HG03575 (cell line): Measurements from ENCODE around the gene ZSWIM5.
"Not testable (repeated sequence)": the region's sequence is repeated elsewhere in the genome, so short reads cannot be mapped to it uniquely, and the experiment has no call there.

ENCODE experiments used
- ATAC-seq: cut with Tn5 transposase; IDR thresholded peaks from one replicate; pipeline ENCODE4 v1.9.1; 2021; ENCODE audit not compliant: unreplicated experiment, insufficient number of reproducible peaks, low FRiP score; ENCODE audit errors: extremely low read depth

ZSWIM5 gene

DNA sequence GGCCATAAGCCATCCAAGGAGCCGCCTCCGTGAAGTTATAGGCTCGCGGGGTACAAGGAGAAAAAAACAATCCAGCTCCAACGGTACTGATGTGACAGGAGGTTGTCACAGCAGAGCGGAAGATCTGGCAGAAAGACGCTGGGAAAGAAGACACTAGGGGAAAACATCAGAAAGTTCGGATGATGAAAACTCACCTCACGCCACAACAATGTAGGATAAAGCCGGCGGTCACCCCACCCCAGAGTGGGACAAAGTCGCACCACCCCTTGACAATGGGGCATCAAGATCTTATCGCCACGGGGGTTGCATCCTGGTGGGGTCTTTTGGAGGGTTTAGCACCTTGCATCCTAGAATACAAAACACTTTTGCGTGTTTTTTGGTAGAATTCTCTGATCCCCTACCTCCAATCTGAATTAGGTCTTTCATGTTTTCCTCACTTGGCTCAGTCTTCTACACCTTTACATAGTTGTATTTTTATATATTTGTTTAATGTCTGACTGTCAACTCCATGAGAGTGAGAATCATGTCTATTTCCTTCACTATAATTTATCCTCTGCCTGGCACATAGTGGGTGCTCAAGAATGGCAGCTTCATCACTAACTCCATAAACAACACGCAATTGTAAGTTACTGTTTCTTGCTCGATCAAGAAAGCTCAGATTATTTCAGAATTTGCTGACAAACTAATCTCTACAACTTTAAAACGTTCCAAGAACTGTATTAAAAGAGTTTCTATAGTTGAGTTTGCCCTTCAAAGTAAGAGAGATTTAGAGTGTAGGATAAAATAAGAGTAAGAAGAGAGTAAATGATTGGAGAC, 611 bp upstream of the ZSWIM5 start:
- no peak for ATAC-seq

DNA sequence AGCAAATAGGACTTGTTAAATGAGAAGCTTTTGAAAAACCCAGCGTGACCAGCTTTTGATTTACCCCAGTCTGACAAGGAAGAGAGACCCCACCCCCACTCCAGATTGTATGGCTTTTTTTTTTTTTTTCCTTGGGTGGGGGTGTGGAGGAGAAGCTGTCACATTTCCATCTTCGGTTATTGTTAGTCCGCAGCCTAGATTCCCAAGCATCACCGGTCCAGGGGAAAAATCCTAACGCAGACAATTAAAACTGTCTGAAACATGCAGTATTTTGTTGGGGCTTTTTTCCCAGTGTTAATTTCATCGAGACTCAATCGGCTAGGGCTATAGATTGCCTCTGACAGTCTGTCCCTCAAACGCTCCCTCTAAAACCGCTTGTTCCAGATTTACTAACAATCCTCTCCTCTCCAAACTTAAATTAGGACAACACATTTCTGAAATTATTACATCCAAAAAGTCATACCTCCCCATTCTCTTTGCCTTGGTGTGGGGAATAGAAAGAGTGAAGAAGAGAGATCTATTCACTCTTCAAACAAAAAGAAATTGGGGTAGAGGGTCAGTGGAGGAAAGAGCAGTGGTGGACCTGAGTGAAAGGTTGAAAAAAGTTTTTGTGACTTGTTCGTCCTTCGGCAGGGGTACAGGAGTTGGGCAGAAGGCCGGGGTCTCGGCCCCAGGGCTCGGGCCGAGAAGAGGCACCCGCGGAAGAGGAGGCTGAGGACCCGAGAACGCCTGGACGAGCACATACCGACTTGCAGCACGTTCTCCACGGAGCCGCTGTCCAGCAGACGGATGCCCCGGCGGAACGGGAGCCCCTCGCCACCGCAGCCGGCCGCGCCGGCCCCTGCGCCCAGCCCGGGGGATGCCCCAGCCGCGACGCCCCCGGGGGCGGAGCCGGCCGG, 1.1 kb downstream of the ZSWIM5 start:
- no peak for ATAC-seq

DNA sequence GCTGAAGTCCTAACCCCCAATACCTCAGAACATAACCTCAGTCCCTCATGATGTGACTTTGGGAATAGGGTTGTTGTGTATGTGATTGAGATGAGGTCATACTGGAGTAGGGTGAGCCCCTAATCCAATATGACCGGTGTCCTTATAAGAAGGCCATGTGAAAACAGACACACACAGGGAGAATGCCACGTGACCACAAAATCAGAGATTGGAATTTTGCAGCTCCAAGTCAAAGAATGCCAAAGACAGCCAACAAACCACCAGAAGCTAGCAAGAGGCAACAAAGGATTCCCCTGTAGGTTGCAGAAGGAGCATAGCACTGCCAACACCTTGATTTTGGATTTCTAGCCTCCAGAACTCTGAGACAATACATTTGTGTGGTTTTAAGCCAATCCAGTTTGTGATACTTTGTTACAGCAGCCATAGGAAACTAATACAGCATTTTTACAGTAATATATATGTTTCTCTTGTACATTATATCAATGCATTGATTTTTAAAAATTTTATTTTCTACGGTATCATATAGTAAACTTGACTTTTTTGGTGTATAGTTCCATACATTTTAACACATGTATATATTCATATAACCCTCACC, 5.4 kb downstream of the ZSWIM5 start:
- ATAC-seq, result no peak

DNA sequence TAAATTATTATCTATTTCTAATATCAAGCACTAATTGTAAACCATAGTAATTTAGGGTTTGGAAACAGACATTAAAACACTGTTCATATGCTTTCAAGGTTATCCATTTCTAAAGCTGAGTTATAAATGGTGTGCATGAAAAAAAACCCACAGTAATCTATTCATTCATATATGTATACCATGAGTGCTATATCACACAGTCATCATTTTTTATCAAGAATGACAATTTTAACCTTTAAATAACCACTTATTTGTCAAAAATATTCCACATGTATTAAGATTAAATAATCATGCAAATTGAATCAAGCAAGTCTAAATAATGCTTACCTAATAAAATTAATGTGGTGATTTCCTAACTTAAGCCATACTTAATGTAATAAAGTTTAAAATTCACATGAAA, 6.0 kb downstream of the ZSWIM5 start:
- no peak for ATAC-seq

DNA sequence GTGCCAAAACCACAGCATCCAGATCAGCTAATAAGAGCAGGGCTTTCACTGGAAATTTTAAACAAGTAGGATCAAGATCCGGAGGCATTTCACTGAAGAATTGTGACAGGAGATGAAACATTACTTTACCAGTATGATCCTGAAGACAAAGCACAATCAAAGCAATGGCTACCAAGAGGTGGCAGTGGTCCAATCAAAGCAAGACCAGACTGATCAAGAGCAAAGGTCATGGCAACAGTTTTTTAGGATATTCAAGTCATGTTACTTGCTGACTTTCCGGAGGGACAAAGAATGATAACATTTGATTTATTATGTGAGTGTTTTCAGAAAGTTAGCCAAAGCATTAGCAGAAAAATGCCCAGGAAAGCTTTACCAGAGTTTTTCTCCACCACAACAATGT, 8.2 kb downstream of the ZSWIM5 start:
- ATAC-seq, result no peak

DNA sequence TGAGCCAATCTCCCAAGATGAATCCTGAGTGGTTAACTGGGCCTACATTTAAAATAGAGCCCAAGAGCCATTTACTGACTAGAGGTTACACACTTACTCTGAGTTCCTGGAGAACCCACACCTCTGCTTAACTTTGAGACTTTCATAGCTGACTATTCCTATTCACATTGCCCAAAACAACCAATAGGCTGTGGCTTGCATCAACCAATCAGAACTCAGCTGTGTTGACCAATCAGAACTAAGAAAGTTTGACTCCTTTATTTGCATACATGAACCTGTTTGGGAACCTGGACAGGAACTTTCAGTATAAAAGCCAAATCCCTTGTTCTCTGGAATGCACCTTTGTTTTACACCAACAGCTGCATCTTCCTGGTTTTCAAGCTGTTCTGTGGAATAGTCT, 9.5 kb downstream of the ZSWIM5 start:
- ATAC-seq, result no peak

DNA sequence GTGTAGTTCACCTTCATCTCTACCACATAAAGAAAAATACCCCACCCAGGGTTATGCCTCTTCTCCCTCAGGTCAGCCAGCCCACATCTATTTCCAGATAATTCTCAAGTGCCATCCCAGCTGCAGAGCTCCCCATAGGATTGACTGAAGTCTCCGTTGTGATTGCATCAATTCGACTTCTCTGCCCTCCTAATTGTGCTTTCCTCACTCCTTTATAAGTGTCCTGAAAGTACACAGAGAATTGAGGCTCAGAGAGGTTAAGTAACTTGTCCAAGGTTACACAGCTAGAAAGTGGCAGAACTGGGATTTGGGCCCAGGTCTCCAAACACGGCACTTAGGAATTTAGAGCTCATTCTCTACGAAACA, 15.0 kb downstream of the ZSWIM5 start:
- no peak for ATAC-seq

DNA sequence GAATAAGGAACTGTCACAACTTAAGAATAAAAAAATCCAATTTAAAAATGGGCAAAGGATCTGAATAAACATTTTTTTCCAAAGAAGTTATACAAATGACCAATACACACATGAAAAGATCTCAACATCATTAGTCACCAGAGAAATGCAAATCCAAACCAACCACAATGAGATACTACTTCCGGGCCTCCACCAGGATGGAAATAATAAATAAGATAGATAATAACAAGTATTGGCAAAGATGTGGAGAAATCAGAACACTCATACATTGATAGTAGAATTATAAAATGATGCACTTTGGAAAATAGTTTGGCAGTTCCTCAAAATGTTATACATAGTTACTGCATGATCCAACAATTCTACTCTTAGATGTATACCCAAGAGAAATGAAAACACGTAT, 18.7 kb downstream of the ZSWIM5 start:
- ATAC-seq, result no peak

DNA sequence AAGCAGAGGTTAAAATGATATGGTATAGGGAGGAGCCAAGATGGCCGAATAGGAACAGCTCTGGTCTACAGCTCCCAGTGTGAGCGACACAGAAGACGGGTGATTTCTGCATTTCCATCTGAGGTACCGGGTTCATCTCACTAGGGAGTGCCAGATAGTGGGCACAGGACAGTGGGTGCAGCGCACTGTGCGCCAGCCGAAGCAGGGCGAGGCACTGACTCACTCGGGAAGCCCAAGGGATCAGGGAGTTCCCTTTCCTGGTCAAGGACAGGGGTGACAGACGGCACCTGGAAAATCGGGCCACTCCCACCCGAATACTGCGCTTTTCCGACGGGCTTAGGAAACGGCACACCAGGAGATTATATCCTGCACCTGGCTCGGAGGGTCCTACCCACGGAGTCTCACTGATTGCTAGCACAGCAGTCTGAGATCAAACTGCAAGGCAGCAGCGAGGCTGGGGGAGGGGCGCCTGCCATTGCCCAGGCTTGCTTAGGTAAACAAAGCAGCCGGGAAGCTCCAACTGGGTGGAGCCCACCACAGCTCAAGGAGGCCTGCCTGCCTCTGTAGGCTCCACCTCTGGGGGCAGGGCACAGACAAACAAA, 26.4 kb downstream of the ZSWIM5 start:
- not testable (repeated sequence) for ATAC-seq

DNA sequence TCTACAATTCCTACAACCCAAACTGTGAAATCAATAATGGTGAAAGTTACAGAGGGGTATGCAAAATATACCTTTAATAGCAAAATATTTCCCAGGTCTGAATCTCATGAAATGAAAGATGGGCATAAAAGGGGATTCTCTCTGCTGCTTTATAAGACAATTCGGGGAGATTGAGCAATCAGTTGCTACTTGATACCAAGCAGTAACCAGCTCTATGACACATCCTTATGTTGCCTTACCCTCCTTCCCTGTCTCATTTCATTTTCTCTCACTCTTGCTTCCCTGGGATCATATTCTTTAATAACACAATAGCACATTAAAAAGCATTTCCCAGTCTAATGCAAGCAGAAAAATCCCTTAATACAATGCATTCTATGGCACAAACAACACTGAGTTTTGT, 29.0 kb downstream of the ZSWIM5 start:
- no peak for ATAC-seq

DNA sequence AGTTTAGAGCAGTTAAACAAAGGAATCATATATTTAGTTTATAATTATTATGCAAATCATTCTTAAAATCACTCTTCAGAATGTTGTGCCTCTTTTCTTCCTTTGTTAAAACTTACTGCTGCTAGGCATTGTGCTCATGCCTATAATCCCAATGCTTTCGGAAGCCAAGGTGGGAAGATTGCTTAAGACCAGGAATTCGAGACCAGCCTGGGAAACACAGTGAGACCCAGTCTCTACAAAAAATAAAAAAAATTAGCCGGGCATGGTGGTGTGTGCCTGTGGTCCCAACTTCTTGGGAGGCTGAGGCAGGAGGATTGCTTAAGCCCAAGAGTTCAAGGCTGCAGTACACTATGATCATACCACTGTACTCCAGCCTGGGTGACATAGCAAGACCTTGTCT, 33.6 kb downstream of the ZSWIM5 start:
- no peak for ATAC-seq

DNA sequence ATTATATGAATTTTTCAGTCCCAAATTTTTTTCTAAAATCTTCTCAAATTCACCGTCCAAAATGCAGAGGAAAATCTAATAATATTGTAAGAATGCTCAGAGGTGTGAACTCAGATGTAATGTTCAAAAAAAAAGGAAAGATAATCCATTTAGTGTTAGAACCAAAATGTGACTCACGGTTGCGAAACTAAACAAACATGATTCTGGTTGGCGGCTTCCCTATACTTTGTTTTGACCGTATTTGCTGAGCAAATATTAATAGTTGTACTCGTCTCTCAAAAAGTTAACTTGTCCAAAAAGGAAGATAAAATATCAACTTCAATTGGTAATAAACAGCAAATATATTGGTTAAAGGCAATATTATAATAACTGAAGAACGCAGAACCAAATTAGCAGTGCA, 34.4 kb downstream of the ZSWIM5 start:
- ATAC-seq, result no peak

DNA sequence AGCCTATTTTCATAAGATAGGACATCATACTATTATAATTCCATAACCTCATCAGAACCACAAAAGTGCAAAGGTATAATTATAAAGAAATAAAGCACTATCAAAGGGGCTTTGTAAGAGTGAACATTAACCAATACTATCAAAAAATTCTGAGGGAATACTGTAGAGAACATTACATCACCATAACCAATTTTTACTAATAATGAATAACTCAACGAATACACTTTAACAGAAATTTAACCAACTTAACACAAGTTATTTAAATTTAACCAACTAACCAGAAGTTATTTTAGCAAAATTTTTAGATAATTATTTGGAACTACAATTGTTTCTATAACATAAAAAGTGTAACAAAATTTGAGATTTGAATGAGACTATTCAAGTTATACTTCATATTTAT, 34.8 kb downstream of the ZSWIM5 start:
- ATAC-seq, result no peak

DNA sequence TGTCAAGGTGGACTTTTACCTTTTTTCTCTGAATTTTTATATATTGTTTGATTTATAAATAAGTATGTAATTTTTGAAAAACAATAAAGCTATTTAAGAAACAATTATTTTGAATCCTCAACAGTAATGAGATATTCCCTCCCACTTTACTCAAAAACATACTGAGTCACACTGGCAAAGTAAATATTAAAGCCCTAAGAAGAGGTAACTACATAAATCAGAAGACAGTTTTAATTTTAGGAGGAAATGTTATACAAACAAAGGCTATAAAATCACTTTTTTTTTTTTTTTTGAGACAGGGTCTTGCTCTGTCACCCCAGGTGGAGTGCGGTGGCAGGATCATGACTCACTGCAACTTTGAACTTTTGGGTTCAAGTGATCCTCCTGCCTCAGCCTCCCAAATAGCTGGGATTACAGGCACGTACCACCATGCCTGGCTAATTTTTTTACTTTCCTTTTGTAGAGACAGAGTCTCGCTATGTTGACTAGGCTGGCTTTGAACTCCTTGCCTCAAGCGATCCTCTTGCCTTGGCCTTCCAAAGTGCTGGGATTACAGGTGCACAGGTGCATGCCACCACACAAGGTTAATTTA, 36.2 kb downstream of the ZSWIM5 start:
- ATAC-seq, result no peak

DNA sequence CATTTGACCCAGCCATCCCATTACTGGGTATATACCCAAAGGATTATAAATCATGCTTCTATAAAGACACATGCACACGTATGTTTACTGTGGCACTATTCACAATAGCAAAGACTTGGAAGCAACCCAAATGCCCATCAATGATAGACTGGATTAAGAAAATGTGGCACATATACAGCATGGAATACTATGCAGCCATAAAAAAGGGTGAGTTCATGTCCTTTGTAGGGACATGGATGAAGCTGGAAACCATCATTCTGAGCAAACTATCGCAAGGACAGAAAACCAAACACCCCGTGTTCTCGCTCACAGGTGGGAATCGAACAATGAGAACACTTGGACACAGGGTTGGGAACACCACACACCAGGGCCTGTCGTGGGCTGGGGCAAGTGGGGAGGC, 38.5 kb downstream of the ZSWIM5 start:
- not testable (repeated sequence) for ATAC-seq

DNA sequence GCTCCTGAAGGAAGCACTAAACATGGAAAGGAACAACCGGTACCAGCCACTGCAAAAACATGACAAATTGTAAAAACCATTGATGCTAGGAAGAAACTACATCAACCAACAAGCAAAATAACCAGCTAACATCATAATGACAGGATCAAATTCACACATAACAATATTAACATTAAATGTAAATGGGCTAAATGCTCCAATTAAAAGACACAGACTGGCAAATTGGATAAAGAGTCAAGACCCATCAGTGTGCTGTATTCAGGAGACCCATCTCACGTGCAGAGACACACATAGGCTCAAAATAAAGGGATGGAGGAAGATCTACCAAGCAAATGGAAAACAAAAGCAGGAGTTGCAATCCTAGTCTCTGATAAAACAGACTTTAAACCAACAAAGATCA, 42.1 kb downstream of the ZSWIM5 start:
- ATAC-seq, result not testable (repeated sequence)

DNA sequence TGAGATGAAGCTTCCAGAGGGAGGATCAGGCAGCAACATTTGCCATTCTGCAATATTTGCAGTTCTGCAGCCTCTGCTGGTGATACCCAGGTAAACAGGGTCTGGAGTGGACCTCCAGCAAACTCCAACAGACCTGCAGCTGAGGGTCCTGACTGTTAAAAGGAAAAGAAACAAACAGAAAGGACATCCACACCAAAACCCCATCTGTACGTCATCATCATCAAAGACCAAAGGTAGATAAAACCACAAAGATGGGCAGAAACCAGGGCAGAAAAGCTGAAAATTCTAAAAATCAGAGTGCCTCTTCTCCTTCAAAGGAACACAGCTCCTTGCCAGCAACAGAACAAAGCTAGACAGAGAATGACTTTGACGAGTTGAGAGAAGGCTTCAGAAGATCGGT, 43.3 kb downstream of the ZSWIM5 start:
- not testable (repeated sequence) for ATAC-seq

DNA sequence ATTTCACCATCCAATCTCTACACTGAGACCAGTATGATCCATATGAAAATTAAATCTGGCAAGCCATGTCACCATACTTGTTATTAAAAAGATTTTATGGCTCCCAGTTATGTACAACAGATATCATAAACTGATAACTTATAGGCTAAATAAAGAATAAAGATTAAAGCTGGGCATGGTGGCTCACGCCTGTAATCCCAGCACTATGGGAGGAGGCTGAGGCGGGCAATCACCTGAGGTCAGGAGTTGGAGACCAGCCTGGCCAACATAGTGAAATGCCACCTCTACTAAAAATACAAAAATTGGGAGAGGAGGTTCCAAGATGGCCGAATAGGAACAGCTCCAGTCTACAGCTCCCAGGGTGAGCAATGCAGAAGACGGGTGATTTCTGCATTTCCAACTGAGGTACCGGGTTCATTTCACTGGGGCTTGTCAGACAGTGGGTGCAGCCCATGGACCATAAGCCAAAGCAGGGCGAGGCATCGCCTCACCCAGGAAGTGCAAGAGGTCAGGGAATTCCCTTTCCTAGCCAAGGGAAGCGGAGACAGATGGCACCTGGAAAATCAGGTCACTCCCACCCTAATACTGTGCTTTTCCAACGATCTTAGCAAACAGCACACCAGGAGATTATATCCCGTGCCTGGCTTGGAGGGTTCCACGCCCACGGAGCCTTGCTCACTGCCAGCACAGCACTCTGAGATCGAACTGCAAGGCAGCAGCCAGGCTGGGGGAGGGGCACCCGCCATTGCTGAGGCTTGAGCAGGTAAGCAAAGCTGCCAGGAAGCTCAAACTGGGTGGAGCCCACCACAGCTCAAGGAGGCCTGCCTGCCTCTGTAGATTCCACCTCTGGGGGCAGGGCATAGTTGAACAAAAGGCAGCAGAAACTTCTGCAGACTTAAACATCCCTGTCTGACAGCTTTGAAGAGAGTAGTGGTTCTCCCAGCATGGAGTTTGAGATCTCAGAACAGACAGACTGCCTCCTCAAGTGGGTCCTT, 44.1 kb downstream of the ZSWIM5 start:
- not testable (repeated sequence) for ATAC-seq
